KG1 (cell line): ENCODE measurements around the gene PLIN3.
"Not testable (repeated sequence)": the region's sequence is repeated elsewhere in the genome, so short reads cannot be mapped to it uniquely, and the experiment has no call there.

Experiments used
- DNase-seq: peaks from one replicate; lab custom pipeline; 2025; lab: John Stamatoyannopoulos, UW

The PLIN3 gene, protein sequence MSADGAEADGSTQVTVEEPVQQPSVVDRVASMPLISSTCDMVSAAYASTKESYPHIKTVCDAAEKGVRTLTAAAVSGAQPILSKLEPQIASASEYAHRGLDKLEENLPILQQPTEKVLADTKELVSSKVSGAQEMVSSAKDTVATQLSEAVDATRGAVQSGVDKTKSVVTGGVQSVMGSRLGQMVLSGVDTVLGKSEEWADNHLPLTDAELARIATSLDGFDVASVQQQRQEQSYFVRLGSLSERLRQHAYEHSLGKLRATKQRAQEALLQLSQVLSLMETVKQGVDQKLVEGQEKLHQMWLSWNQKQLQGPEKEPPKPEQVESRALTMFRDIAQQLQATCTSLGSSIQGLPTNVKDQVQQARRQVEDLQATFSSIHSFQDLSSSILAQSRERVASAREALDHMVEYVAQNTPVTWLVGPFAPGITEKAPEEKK

DNA sequence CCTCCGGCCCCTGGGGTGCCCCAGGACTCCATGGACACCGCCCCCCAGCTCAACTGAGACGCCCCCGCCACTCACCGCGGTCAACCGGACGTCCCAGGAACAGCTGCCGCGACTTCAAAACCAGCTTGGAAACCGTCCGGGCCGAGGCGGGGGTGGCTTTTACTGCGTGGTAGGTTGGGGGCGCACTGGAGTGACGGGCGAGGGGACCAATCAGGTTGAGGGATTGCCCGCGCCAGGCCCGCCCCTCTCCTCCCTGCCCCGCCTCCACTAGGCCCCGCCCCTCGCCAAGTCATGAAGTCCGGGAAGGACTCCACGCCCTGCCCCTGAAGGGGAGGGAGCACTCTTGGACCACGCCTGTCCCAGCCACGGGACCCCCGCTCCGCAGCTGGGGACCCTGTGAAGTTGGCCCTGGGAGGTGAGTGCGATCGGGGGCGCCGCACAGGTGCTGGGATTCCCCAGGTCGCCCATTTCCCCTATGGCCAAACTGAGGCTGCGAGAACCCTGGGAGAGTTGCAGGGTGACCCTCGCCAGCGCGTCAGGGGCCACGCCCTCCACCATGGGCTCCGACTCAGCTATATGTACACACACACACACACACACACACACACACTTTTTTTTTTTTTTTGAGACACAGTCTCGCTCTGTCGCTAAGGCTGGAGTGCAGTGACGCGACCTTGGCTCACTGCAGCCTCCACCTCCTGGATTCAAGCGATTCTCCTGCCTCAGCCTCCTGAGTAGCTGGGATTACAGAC is at the start of gene PLIN3:
TSS of gene PLIN3 (minus strand) at position 134 of the 752 bp plus-strand sequence. CDS start 6,273 bp downstream, outside the sequence.
- peak; percentile 82 for DNase-seq

DNA sequence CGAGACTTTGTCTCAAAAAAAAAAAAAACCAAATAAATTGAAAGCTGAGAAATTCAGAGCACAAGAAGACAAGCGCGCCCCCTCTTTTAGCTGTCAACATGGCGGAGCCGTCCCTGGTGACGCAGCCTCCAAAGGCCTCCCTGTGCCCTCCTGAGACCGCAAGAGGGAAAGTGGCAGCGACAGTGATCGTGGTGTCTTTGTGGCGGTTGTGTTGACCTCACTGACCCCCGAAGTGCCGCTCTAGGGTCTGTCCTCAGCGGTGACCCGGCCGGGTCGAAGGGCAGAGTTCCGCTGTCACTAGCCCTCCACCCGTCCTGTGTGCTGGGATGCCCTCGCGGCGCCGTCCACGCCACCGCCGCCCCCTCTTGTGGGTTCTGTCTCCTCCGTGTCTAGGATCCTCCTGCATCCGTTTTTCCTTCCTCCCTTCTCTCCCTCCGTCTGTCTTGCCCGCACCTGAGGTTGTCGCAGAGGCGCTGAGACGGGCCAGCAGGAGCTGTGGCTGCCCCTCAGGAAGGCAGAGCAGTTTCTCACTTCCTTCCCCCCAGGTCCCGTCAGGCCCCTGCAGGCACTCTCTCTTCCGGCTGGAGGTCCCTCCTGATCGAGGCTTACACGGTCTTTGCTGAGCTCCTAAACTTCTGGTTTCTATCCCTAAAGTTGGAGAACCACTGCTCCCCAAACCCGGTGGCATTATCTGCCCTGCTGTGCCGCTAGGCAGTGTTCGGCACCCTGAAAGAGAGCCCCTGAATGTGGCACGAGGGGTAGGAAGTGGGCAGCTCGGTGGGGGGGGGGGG is 49.0 kb upstream of the PLIN3 start:
- DNase-seq, result peak; percentile 98

DNA sequence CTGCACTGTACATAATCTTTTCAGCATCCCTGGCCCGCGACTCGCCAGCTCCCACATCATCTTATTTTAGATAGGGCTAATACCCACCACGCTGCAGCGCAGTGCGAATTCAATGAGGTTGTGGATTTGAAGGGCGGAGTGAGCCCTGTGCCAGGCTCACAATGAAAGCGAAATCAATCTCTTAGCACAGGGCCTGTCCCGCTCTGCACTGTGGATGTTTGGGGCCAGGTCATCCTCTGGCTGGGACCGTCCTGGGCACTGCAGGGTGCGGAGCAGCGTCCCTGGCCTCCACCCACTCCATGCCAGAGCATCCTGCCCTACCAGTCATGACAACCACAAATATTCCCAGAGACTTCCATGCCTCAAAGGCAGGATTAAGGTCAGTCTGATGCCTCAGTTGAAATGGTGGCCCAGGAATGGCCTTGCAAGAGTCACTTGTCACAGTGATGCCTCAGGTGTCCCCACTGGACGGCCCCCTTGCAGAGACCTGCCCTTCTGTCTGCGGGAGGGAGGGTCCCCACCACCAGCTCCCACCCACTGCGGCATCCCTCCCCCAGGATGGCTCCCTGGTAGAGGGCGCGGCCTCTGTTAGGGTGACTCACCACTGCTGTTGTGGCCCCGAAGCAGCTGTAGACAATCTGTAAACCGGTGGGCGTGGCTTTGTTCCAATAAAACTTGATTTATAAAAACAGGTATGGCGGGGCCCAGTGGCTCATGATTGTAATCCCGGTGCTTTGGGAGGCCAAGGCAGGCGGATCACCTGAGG is 47.5 kb upstream of the PLIN3 start:
- DNase-seq, result no peak

DNA sequence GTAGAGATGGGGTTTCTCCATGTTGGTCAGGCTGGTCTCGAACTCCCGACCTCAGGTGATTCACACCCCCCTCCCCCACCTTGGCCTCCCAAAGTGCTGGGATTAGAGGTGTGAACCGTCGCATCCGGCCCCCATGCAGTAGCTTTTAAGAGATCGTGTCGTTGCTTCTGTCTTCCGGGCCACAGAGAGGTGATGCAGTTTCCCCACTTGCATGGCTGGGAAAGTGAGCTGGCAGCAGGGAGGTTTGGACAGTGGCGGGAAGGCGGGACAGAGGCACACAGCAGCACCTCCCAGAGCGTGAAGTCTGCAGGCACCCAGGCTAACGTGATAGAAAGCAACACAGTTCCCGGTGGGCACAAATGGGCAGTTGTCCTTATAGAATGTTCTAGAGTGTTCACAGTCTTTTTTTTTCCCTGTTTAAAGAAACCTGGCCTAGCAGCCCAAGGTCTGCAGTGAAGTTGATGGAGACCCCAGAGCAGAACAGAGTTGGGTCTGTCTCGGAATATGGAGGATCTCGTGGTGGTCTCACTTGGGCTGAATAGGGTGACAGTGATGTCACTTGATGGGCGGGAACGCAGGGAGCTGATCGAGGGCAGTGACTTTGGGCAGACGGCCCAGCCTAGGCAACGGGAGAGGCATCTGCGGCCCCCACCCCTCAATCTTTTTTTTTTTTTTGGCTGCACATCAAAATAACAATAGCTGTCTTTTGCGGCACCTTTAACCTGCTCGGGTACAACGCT is 46.7 kb upstream of the PLIN3 start:
- DNase-seq, result no peak

DNA sequence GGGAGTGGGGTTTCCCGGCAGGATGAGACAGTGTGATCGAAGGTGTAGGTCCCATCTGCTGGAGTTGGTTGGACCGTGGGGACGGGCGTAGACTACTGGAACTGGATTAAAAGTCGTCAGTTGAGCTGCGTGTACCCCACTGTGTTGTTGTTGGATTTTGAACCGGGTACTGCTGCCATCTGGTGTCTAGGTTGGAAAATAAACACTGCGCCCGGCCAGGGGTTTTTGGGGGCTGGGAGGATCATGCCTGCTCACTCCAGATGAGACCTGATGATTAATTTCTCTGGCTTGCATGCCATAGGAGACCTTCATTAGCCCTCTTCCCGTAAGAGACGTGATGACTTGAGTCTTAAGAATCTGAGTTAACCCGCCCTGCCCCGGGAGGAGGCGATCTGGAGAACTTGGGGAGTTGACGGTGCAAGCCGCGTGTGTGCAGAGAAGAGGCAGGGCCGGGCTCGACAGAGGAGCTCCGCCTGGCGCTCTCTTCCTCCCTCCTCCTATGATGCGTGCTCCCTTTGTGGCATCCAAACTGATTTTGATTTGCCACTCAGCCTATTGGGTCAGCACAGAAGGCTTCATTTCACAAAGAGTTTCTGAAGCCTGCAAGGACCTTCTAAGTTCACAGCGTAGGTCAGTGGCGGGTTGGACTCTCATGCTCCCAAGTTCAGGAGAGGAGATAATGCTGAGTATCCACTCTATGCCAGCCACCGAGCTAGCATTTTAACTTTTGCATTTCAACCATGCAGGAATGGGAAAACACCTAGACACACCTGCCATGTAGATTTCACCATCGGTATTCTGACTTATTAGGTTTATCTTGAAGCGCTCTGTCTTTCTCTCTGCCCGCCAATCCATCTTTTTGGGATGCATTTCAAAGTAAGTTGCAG is 44.6 kb upstream of the PLIN3 start:
- DNase-seq, result peak; percentile 39

DNA sequence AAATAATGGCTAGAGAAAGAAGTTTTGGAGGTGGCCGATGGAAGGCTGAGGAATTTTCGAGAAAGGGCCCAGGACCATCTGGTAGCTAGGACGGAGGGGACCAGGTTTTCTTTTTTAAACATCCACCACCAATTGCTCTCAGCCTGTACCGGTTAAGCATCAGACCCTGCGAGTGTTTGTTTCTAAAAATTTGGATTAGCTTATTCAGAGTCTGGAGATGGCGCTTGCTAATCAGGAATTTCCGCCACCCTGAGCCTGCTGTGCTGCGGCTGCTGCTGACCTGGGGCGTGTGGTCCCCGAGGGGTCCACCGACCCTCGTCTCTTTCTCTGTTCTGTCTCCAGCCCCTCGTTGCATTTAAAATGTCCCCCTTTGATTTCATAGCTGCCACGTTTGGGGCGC is 43.8 kb upstream of the PLIN3 start:
- DNase-seq, result no peak

DNA sequence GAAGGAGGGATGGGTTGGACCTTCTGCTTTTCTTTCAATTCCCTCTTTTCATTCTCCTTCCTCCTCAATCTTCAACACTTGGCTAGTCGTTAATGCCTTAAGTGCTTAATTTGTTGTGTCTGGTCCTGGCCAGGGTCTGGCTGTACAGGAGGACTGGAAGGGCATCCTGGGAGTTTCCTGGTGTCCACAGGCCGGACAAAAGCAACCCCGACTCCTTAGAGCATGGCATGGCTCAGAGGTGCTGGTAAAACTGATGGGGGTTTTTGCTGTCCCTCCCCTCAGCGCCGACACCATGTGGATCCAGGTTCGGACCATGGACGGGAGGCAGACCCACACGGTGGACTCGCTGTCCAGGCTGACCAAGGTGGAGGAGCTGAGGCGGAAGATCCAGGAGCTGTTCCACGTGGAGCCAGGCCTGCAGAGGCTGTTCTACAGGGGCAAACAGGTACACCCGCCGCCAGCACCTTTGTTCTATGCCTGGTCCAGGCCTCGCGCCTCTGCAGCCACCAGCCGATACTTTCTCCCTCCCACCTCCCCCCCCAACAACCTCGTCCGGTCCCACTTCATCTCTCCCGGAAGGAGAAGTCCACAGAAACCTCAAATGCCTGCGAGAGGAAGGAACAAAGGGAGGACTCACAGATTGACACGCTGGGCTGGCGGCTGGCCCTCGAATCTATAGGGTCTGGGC is 43.3 kb upstream of the PLIN3 start:
- peak; percentile 50 for DNase-seq

DNA sequence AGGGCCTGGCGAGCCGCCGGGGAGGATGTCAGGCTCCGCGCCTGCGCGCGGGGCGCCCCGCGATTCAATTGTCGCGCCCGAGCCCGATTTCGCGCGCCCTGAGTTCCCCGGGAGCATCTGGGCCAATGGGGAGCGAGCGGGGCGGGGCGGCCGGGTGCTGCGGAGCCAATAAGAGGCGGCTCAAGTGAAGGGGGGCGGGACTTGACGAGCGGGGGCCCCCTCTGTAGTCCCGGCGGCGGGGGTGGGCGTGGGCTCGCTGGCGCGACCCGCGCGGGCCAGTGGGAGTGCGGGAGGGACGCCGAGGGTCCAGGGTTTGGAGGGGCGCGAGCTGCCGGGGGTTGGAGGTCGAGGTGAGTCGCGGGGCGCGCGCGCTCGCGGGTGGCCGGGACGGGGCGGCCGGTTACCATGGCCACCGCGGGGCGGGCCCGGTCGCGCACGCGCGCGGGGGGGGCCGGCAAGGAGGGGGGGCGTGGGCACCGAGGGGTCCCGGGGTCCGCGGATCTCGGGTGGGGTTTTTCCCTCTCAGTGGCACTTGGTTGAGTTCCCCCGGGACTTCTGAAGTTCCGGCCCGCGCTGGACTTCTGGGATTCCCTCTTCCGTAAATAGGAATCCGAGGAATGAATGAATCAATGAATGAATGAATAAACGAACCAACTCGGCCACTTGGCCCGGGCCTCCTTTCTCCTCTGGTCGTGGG is 42.6 kb upstream of the PLIN3 start:
- peak; percentile 87 for DNase-seq

DNA sequence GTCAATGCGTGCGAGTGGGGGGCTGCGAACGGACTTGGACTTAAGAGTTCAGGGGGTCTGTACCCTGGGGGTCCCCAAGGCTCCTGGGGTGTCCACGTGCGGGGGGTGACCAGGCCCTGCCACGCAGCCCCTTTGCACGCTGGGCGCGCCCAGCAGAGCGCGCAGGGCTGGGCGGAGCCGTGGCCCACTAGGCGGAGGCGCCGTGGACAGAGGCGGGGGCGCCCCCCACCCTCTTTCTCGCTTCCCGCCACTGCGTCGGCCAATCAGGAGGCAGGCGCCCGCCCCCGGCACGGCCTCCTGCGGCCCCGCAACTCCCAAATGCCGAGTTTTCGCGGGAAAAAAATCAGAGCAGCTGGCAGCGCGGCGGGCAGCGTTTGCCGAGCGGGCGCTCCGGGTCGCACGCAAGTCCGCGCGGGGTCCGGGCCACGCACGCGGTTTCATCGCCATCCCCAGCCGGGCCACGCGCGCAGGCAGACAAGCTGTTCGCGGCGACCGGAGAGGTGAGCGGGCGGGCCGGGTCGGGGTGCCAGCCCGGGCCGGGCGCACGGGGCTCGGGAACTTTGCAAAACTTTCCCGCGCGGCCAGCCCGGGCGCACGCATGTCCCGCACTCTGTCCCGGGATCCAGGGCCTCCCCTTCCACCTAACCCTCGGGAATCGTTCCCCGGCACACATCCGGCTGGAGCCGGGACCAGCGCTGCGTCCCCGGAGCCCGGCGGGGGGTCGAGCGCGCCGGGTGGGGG is 41.9 kb upstream of the PLIN3 start, which contains the start of gene UHRF1:
TSS of gene UHRF1 (plus strand) at position 346 of the 741 bp plus-strand sequence. CDS start 1,385 bp downstream, outside the sequence.
- peak; percentile 40 for DNase-seq

DNA sequence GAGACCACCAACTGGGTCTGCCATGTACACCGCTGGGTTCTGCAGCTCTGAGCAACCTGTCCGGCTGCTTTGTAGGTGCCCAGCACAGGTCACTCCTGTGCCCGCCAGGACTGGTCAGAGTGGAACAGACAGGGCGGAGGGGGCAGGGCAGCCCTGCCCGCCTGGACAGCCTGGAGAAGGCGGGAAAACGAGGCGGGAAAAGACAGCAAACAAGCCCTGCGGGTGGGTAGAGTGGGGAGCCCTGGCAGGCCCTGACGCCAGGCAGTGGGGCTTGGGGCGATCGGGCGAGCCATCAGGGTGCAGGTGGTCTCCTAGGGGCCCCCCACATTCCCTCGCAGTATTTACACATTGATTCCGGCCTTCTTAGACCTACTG is 41.3 kb upstream of the PLIN3 start:
- DNase-seq, result no peak

DNA sequence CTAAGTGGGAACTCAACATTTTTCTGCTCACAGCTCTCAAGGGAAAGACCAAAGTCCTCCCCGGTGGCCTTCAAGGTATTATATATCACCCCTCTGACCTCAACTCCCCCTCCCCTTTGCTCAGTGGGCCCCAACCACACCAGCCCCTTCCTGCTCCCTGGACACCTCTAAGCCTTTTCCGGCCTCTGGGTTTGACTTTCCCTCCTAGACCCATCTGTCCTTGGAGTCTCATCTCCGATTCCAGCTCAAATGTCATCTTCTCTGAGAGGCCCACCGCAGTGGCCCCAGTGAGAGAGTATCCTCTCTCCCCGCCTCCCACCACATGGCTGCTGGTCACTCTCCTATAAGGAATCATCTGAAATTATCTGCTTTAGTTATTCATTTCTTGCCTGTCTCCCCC is 40.9 kb upstream of the PLIN3 start:
- no peak for DNase-seq

DNA sequence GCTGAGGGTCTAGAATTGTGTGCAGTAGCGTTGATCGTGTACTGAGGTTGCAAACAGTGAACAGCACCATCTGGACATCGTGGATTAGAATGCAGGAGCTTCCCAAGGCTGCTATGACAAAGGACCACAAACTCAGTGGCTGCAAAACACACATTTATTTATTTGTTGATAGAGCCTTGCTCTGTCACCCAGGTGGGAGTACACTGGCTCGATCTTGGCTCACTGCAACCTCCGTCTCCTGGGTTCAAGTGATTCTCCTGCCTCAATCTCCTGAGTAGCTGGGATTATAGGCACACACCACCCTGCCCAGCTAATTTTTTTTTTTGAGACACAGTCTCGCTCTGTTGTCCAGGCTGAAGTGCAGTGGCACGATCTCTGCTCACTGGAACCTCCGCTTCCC is 39.5 kb upstream of the PLIN3 start:
- no peak for DNase-seq

DNA sequence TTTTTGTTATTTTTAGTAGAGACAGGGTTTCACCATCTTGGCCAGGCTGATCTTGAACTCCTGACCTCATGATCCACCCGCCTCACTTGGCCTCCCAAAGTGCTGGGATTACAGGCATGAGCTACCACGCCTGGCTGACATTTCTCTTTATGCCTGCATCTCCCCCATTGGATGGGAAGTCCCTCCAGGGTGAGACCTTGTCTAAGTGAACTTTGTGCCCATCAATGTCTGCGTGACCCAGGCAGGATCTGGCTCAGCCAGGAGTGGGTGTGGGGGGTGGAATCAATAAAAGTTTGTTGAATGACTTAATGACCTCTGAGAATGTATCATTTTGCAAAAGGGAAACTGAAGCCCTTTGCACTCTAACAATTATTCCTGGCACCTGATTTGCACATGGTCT is 37.0 kb upstream of the PLIN3 start:
- DNase-seq, result no peak

DNA sequence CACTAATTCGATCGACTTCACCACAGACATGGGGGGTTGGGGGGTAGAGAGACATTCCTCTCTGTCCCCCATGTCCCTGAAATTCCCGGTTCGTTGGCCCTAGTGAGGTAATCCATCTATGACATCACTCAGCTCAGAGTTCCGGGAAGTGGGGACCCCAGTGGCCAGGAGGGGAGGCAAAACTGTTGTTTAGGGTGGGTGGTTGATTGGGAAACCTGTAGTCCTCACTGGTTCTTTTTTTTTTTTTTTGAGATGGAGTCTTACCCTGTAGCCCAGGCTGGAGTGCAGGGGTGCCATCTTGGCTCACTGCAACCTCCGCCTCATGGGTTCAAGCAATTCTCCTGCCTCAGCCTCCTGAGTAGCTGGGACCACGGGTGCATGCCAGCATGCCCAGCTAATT is 35.3 kb upstream of the PLIN3 start, which contains the start of gene ARRDC5:
TSS of gene ARRDC5 (minus strand) at position 101 of the 400 bp plus-strand sequence. CDS start at position 30, 71 bp downstream.
- no peak for DNase-seq

DNA sequence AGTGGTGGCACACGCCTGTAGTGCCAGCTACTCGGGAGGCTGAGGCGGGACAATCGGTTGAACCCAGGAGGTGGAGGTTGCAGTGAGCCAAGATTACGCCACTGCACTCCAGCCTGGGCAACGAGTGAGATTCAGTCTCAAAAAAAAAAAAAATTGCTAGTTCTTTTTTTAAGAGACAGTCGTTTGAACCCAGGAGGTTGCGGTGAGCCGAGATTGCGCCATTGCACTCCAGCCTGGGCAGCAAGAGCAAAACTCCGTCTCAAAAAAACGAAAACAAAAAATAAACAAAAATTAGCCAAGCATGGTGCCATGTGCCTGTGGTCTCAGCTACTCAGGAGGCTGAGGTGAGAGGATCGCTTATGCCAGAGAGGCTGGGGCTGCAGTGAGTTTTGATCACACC is 33.4 kb upstream of the PLIN3 start:
- not testable (repeated sequence) for DNase-seq

DNA sequence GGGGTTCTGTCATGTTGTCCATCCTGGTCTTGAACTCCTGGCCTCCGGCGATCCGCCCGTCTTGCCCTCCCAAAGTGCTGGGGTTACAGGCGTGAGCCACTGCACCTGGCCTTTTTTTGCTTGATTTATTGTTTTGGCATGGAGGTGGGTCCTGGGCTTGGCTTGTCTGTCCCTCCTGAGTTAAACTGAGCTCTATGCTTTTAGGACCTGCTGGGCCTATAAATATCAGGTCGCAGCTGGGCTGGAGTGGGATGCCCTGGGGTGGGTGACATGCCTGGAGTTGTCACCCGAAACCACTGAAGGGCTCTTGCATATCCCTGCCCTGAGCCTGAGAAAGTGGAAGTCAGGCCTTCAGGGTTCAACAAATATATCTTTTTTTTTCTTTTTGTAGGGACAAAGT is 29.7 kb upstream of the PLIN3 start:
- DNase-seq, result no peak

DNA sequence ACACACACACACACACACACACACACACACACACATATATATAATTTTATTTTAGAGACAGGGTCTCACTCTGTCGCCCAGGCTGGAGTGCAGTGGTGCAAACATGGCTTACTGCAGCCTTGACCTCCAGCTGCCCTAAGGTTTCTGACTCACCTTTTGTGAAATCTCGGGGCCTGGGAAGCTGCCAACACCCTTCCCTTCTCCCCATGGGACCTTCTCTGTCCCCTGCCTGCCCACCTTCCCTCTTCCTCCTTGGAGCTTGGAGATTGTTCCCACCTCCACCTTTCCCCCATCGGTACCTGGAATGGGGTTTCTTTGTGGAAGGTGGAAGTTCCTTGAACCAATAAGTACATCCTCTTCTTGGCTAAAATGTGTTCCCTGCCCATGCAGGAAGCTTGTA is 28.9 kb upstream of the PLIN3 start:
- no peak for DNase-seq

DNA sequence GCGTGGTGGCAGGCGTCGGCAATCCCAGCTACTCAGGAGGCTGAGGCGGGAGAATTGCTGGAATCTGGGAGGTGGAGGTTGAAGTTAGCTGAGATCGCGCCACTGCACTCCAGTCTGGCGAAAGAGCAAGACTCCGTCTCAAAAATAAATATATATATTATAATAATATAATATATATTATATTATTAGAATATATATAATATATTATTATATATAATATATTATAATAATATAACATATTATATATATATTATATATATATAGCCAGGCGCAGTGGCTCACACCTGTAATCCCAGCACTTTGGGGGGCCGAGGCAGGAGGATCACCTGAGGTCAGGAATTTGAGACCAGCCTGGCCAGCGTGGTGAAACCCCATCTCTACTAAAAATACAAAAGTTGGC is 25.5 kb upstream of the PLIN3 start:
- not testable (repeated sequence) for DNase-seq
